Measurements from ENCODE around the gene EEF1A2.

The EEF1A2 gene

DNA sequence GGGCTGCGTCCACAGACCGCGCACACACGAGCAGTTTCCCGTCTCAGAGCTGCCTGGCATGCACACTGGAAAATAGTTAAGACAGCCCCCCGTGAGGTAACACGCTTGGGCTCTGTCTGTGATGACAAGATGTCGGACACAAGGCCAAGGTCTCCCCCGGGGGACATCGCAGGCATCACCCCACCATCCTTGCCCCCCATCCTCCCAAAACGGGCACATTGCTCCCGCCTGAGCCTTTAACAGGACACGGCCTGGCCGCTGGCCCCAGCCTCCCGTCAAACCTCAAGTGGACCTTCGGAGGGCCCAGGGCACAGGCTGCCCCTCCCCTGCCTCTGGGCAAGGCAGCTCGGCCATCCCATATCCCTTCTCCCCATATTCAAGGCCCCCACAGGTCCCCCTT lies 32.0 kb downstream of the EEF1A2 start:
- POLR2A ChIA-PET, result no interaction called here
- CTCF ChIA-PET, result interaction anchor here (1.5 kb wide), 1 partner anchor 29 kb away, joined by 4 read pairs; no protein-coding TSS in a partner anchor
- H3K4me3 ChIP-seq (ENCODE audit: low read depth, low read length), result no peak overlapping the region
- no peak for DNase-seq (ENCODE audit: low read depth, low spot score)
- TF ChIP-seq, protein P1, sequence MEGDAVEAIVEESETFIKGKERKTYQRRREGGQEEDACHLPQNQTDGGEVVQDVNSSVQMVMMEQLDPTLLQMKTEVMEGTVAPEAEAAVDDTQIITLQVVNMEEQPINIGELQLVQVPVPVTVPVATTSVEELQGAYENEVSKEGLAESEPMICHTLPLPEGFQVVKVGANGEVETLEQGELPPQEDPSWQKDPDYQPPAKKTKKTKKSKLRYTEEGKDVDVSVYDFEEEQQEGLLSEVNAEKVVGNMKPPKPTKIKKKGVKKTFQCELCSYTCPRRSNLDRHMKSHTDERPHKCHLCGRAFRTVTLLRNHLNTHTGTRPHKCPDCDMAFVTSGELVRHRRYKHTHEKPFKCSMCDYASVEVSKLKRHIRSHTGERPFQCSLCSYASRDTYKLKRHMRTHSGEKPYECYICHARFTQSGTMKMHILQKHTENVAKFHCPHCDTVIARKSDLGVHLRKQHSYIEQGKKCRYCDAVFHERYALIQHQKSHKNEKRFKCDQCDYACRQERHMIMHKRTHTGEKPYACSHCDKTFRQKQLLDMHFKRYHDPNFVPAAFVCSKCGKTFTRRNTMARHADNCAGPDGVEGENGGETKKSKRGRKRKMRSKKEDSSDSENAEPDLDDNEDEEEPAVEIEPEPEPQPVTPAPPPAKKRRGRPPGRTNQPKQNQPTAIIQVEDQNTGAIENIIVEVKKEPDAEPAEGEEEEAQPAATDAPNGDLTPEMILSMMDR (IDR thresholded peaks at IDR 0.05; ENCODE audit: insufficient read depth, low read length, missing control alignments), result no peak

DNA sequence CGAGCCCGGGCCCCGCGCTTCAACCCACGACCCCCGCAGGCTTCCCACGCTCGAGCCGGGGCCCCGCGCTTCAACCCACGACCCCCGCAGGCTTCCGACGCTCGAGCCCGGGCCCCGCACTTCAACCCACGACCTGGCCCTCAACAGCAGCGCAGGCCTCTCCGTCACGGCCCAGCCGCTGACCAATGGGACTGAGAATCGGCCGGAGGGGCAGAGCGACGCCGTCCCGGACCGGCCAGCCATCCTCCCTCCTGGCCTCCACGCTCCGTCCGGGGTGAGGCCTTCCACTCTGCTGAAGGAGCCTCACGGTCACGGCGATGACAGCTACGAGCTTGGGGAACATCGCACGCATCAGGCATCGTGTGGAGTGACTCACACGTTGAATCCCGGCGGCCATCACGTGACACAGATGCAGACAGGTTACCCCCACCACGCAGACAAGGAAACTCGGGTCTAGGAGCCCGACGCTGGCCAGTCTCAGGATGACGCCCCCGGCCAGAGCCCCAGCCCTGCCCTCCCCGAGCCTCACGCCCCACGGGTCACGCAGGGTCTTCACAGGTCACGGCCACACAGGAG lies 32.5 kb downstream of the EEF1A2 start:
- POLR2A ChIA-PET, result no interaction called here
- no peak overlapping the region for H3K4me3 ChIP-seq (ENCODE audit: low read depth, low read length)
- CTCF ChIA-PET, result interaction anchor here (1.5 kb wide), 1 partner anchor 30 kb away, joined by 4 read pairs; no protein-coding TSS in a partner anchor
- DNase-seq (ENCODE audit: low read depth, low spot score), result no peak
- TF ChIP-seq, protein P1 (IDR thresholded peaks at IDR 0.05; ENCODE audit: insufficient read depth, low read length, missing control alignments), result no peak

DNA sequence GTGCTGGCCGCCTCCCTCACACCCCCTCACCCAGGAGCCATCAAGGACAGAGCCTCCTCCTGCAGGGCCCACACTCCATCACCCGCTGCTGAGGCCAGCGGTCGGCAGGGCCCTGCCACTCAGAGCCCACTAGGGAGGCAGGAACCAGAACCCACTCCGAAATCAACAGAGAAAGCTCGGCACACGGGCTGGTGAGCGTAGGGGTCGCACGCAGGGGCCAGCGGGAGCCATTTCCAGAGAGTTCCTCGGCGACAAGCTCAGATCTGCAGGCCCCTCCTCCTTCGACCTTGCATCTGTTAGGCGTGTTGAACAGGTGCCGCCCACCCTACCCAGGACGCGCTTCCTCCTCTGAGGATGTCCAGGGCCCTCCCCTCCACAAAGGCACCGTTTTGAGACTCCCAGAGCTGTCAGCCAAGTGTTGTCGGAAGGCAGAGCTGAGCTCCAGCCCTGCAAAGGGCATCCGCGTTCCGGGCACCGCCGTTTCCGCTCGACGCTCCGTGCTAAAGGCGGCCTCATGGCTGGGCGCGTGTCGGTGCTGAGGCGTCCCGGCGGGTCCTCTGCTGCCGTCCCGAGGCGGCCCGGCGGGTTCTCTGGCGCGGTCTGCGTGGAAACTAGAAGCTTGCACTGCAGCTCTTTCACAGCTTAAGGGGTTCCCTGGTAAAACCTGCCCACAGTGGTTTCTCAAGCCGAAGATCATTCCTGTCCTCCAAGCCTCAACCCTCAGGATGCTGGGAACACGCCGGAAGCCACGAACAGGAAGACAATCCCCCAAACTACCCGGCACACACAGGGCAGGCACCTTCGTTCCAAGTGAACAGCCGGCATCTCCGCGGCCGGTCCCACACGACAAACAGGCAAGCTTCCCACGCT lies 33.3 kb downstream of the EEF1A2 start:
- TF ChIP-seq, protein P1 (IDR thresholded peaks at IDR 0.05; ENCODE audit: insufficient read depth, low read length, missing control alignments), result no peak
- DNase-seq (ENCODE audit: low read depth, low spot score), result no peak
- H3K4me3 ChIP-seq (ENCODE audit: low read depth, low read length), result no peak overlapping the region
- ChIA-PET POLR2A (no interaction called here), CTCF (interaction anchor here (0.9 kb wide), 1 partner anchor 9 kb away, joined by 3 read pairs; no protein-coding TSS in a partner anchor)

DNA sequence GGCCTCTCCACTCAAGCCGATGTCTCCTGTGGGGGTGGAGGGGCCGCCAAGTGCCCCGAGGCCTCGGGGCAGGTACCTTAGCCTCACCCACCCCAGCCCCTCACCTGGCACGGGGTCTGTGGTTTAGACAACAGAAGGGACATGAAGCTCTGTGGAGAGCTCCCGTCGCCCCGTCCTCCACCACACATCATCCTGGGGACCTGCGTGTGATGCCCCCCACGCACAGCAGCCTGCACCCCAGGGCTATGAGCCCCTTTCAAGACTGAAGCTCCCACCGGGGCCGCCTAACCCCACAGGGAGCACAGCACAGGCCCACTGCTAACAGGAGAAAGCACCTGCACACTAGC lies 34.6 kb downstream of the EEF1A2 start:
- CTCF ChIA-PET, result no interaction called here
- POLR2A ChIA-PET, result no interaction called here
- TF ChIP-seq, protein P1 (IDR thresholded peaks at IDR 0.05; ENCODE audit: insufficient read depth, low read length, missing control alignments), result no peak

DNA sequence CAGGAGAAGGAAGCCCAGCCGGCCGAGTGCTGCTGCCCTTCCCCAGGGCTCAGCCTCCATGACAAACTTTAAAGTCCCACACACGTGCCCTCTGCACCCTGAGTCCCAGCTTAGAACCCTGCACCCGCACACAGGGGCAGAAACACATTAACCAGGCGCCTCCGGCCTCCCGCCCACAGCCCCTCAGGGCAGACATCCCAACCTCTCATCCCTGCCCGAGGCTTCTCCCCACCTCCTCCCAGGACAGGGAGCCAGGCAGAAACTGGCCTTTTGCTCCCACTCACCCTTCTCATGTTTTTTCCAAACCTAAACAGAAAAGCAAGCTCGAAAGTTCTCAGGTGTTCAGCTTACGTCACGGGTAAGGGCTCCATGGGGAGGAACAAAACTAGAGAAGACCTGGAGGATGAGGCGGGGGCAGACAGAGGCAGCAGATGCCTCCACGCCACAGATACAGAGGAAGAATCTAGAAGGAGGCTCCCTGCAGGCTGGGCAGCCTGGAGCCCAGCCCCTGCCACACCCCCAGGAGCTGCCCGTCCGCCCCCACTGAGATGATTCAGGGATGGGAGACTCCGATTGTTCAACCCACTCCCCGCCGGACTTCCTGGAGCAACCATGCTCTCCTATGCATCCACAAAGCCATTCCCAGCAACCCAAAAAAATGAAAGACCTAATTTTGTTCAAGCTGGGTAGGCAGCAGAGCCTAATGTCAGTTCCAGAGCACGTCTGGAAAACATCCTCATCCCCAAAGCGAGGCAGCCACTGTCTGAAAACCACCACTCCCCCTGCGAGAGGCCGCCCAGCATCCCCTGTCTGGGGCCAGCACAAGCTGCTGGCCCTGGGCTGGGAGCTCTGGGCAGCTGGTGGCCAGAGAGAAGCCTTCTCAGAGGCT lies 35.2 kb downstream of the EEF1A2 start:
- CTCF ChIA-PET, result interaction anchor here (1.0 to 2.0 kb wide), 3 partner anchors 11 to 33 kb away, joined by 4 read pairs; no protein-coding TSS in a partner anchor

More for the DNA sequence above, 34.6 kb downstream of the EEF1A2 start:
- H3K4me3 ChIP-seq (ENCODE audit: low read depth, low read length), result no peak overlapping the region
- no peak for DNase-seq (ENCODE audit: low read depth, low spot score)

More for the DNA sequence above, 35.2 kb downstream of the EEF1A2 start:
- TF ChIP-seq, protein P1 (IDR thresholded peaks at IDR 0.05; ENCODE audit: insufficient read depth, low read length, missing control alignments), result no peak
- DNase-seq (ENCODE audit: low read depth, low spot score), result no peak
- H3K4me3 ChIP-seq (ENCODE audit: low read depth, low read length), result no peak overlapping the region
- POLR2A ChIA-PET, result no interaction called here
